PC-9 (cell line): ENCODE measurements around the gene SCAPER. TPM values are rescaled to one million over a fixed set of nuclear protein-coding genes. Genes with fewer than 3 reads are reported as not detected.

Experiments used
- BruUV-seq: library from RNA; stranded (reverse); fragments of 400-500 nt; replicated peaks from 2 replicates; lab custom pipeline; 2021; lab: Mats Ljungman, UMichigan
- CTCF ChIA-PET: fragments of 300-600 bp; sonication (Branson Sonifier 250); formaldehyde crosslinking; loops from one replicate; lab custom pipeline; 2022; ENCODE audit warnings: antibody characterized with exemption; lab: Charles Lee
- POLR2A ChIA-PET: fragments of 300-600 bp; sonication (Branson Sonifier 250); formaldehyde crosslinking; loops from one replicate; lab custom pipeline; 2022; ENCODE audit warnings: antibody characterized with exemption; ENCODE audit not compliant: unreplicated experiment; lab: Charles Lee
- DNase-seq, 2 experiments: peaks; one replicate each; pipeline versions ENCODE4 v3.0.0 to v3.0.0-alpha.2; 2015 to 2022; ENCODE audit warnings: mixed read lengths in 1 of 2
- H2AFZ ChIP-seq: fragments of 200-600 bp; sonication (generic); 2 replicates; pipeline ENCODE4 v1.8.1; 2017; ENCODE audit warnings: antibody characterized with exemption
- H3F3A ChIP-seq: fragments of 200-600 bp; sonication (generic); 2 replicates; pipeline ENCODE4 v1.8.1; 2017; ENCODE audit warnings: antibody characterized with exemption, mild to moderate bottlenecking, low read depth; ENCODE audit not compliant: insufficient read depth
- H3K27ac ChIP-seq: fragments of 200-600 bp; sonication (generic); 2 replicates; pipeline ENCODE4 v1.6.1; 2016; ENCODE audit warnings: mixed run types
- H3K27me3 ChIP-seq: fragments of 200-600 bp; sonication (generic); 2 replicates; pipeline ENCODE4 v1.6.1; 2016; ENCODE audit warnings: low read depth, mixed run types; ENCODE audit not compliant: insufficient read depth
- H3K36me3 ChIP-seq: fragments of 200-600 bp; sonication (generic); 2 replicates; pipeline ENCODE4 v1.6.1; 2016; ENCODE audit warnings: low read depth, mixed run types
- H3K4me1 ChIP-seq: fragments of 200-600 bp; sonication (generic); replicated peaks from 2 replicates; pipeline ENCODE4 v1.6.1; 2016; ENCODE audit warnings: mixed run types; ENCODE audit not compliant: insufficient read depth
- H3K4me2 ChIP-seq: fragments of 200-600 bp; sonication (generic); 2 replicates; pipeline ENCODE4 v1.6.1; 2017; ENCODE audit warnings: mixed run types
- H3K4me3 ChIP-seq: fragments of 200-600 bp; sonication (generic); 2 replicates; pipeline ENCODE4 v1.6.1; 2016; ENCODE audit warnings: mixed run types
- H3K79me2 ChIP-seq: fragments of 200-600 bp; sonication (generic); 2 replicates; pipeline ENCODE4 v1.6.1; 2017; ENCODE audit warnings: low read depth, mixed run types
- H3K9me2 ChIP-seq: fragments of 200-600 bp; sonication (generic); 2 replicates; pipeline ENCODE4 v1.8.1; 2017; ENCODE audit warnings: mild to moderate bottlenecking; ENCODE audit not compliant: insufficient read depth
- H3K9me3 ChIP-seq: fragments of 200-600 bp; sonication (generic); 2 replicates; pipeline ENCODE4 v1.8.1; 2016; ENCODE audit warnings: low read depth; ENCODE audit not compliant: insufficient read depth
- H4K20me1 ChIP-seq: fragments of 200-600 bp; sonication (generic); 2 replicates; pipeline ENCODE4 v1.8.1; 2017; ENCODE audit not compliant: insufficient read depth
- EZH2 ChIP-seq: fragments of 200-600 bp; sonication (generic); IDR thresholded peaks from 2 replicates; pipeline ENCODE4 v1.8.0; 2017; ENCODE audit warnings: antibody characterized with exemption, low read depth
- intact Hi-C: fragments of 100-400 bp; cut with micrococcal nuclease; formaldehyde crosslinking; loops from one replicate; pipeline ENCODE4 v1.10.0; 2022; ENCODE audit not compliant: unreplicated experiment
- total RNA-seq: library from RNA; stranded (reverse); gene quantifications from 2 replicates; pipeline ENCODE4 v1.2.3, GENCODE V29; 2021
- TF ChIP-seq, protein P1 (sequence below): fragments of 200-600 bp; sonication (generic); conservative IDR thresholded peaks from 2 replicates; pipeline ENCODE4 v1.6.1; 2017; ENCODE audit warnings: mixed run types, antibody characterized with exemption, mild to moderate bottlenecking, moderate library complexity

Gene SCAPER
- total RNA-seq, 1 experiment from 2014 or later = 18.7 TPM

DNA sequence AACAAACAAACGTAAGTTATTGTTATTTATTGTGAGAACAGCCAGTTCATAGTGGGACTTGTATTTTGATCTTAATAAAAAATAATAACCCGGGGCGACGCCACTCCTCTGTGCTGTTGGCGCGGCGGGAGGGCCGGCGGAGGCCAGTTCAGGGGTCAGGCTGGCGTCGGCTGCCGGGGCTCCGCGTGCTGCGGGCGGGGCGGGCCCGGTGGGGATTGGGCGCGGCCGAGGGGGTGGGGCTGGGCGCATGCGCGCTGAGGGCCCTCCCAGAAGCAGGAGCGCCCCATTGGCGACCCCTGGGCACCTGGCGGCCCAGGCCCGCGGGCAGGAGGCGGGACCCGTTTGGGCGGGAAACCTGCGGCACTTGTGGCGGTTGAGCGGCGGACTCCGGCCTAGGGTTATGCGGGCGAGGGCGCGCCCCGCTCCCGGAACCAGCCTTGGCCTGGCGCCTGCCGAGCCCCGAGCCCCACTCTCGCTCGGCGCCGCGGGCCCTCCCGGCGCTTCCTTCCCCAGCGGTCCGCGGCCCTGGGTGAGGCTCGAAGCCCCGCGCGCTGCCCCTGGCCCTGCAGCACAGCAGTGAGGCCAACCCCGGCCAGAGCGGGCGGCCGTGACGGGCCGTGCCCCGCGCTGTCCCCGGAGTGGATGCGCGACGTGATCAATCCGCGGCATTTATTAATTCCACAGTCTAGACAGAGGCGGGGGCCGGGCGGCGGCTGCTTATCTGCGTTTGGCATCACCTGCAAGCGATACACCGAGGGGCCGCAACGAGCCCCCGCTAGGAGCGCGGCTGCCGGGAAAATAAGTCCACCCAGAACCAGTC, 562.5 kb downstream of the SCAPER start:
- Histone ChIP-seq H3K4me1 (peaks cover 6% of the 10 kb centered on the region; the same call in 1 of the 2 replicates), H4K20me1 (no peaks in the 10 kb centered on the region), H3K9me2 (no peaks in the 10 kb centered on the region), H3K27me3 (no peaks in the 10 kb centered on the region), H3K4me3 (no peak overlapping the region), H3K9me3 (no peaks in the 10 kb centered on the region), H3K79me2 (no peaks in the 10 kb centered on the region), H3F3A (peaks cover 7% of the 10 kb centered on the region; the same call in 1 of the 2 replicates), H3K27ac (no peak overlapping the region), H2AFZ (no peak overlapping the region), H3K36me3 (no peaks in the 10 kb centered on the region), H3K4me2 (no peak overlapping the region)
- ChIA-PET CTCF (no interaction called here), POLR2A (no interaction called here)
- BruUV-seq = no TSS peak
- TF ChIP-seq EZH2 = no peak
- TF ChIP-seq, protein P1, sequence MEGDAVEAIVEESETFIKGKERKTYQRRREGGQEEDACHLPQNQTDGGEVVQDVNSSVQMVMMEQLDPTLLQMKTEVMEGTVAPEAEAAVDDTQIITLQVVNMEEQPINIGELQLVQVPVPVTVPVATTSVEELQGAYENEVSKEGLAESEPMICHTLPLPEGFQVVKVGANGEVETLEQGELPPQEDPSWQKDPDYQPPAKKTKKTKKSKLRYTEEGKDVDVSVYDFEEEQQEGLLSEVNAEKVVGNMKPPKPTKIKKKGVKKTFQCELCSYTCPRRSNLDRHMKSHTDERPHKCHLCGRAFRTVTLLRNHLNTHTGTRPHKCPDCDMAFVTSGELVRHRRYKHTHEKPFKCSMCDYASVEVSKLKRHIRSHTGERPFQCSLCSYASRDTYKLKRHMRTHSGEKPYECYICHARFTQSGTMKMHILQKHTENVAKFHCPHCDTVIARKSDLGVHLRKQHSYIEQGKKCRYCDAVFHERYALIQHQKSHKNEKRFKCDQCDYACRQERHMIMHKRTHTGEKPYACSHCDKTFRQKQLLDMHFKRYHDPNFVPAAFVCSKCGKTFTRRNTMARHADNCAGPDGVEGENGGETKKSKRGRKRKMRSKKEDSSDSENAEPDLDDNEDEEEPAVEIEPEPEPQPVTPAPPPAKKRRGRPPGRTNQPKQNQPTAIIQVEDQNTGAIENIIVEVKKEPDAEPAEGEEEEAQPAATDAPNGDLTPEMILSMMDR = no peak
- no peak for DNase-seq
- intact Hi-C loops = no loop called here

DNA sequence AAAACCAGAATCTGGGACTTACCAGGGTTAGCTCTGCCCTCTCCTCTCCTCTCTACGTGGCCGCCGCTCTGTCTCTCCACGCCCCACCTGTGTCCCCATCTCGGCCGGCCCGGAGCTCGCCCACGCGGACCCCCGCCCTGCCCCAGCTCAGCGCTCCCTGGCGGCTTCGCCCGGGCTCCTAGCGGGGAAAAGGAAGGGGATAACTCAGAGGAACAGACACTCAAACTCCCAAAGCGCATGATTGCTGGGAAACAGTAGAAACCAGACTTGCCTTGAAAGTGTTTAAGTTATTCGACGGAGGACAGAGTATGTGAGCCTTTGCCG, 563.1 kb downstream of the SCAPER start:
- Histone ChIP-seq H3K4me2 (no peak overlapping the region), H2AFZ (no peak overlapping the region), H3F3A (peaks cover 7% of the 10 kb centered on the region; the same call in 1 of the 2 replicates), H4K20me1 (no peaks in the 10 kb centered on the region), H3K27me3 (no peaks in the 10 kb centered on the region), H3K9me2 (no peaks in the 10 kb centered on the region), H3K4me3 (no peak overlapping the region), H3K9me3 (no peaks in the 10 kb centered on the region), H3K36me3 (no peaks in the 10 kb centered on the region), H3K27ac (no peak overlapping the region), H3K4me1 (peaks cover 6% of the 10 kb centered on the region; the same call in 1 of the 2 replicates), H3K79me2 (no peaks in the 10 kb centered on the region)
- intact Hi-C loops = no loop called here
- BruUV-seq = no TSS peak
- TF ChIP-seq EZH2 = no peak
- TF ChIP-seq, protein P1 = no peak
- ChIA-PET POLR2A (interaction anchor here (0.6 to 0.7 kb wide), 2 partner anchors 21 to 1239 kb away, joined by 6 to 7 read pairs; no protein-coding TSS in a partner anchor), CTCF (interaction anchor here (0.6 kb wide), 1 partner anchor 143 kb away, joined by 3 read pairs; no protein-coding TSS in a partner anchor)
- no peak for DNase-seq

DNA sequence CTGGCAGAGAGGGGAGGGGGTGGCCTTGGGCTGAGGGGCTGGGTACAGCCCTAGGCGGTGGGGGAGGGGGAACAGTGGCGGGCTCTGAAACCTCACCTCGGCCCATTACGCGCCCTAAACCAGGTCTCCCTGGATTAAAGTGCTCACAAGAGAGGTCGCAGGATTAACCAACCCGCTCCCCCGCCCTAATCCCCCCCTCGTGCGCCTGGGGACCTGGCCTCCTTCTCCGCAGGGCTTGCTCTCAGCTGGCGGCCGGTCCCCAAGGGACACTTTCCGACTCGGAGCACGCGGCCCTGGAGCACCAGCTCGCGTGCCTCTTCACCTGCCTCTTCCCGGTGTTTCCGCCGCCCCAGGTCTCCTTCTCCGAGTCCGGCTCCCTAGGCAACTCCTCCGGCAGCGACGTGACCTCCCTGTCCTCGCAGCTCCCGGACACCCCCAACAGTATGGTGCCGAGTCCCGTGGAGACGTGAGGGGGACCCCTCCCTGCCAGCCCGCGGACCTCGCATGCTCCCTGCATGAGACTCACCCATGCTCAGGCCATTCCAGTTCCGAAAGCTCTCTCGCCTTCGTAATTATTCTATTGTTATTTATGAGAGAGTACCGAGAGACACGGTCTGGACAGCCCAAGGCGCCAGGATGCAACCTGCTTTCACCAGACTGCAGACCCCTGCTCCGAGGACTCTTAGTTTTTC, 563.6 kb downstream of the SCAPER start:
- no peak overlapping the region for H3K4me3 ChIP-seq

More for the DNA sequence above, 563.6 kb downstream of the SCAPER start:
- TF ChIP-seq, protein P1 = no peak
- TF ChIP-seq EZH2 = no peak
- BruUV-seq = no TSS peak
- H3K27ac ChIP-seq = no peak overlapping the region
- no peaks in the 10 kb centered on the region for H4K20me1 ChIP-seq
- intact Hi-C loops = no loop called here
- no peaks in the 10 kb centered on the region for H3K36me3 ChIP-seq
- no peaks in the 10 kb centered on the region for H3K27me3 ChIP-seq
- H3K9me2 ChIP-seq = no peaks in the 10 kb centered on the region
- H3K4me1 ChIP-seq = peaks cover 6% of the 10 kb centered on the region; the same call in 1 of the 2 replicates
- no peak overlapping the region for H3K4me2 ChIP-seq
- no peak overlapping the region for H2AFZ ChIP-seq
- no peaks in the 10 kb centered on the region for H3K79me2 ChIP-seq
- H3K9me3 ChIP-seq = no peaks in the 10 kb centered on the region
- POLR2A ChIA-PET = interaction anchor here (0.6 to 0.7 kb wide), 2 partner anchors 22 to 1238 kb away, joined by 6 to 7 read pairs; no protein-coding TSS in a partner anchor
- no peak for DNase-seq
- CTCF ChIA-PET = interaction anchor here (0.6 kb wide), 2 partner anchors 143 to 427 kb away, joined by 3 read pairs; no protein-coding TSS in a partner anchor
- peaks cover 7% of the 10 kb centered on the region; the same call in 1 of the 2 replicates for H3F3A ChIP-seq
